Epithelial cell of esophagus (primary cell): Measurements from ENCODE around the gene COL12A1.

Source experiments
- DNase-seq: peaks from one replicate; pipeline ENCODE4 v3.0.0; 2010; ENCODE audit warnings: low read depth
- H3K4me3 ChIP-seq: 2 replicates; pipeline ENCODE4 v1.5.1; 2011; ENCODE audit warnings: mild to moderate bottlenecking, low read length, control low read depth
- TF ChIP-seq, protein P1 (sequence below): IDR thresholded peaks from 2 replicates; pipeline ENCODE4 v1.5.1; 2011; ENCODE audit warnings: low read depth, mild to moderate bottlenecking, low read length, control low read depth, inconsistent platforms; ENCODE audit not compliant: insufficient read depth; ENCODE audit errors: missing control alignments

The COL12A1 gene

DNA sequence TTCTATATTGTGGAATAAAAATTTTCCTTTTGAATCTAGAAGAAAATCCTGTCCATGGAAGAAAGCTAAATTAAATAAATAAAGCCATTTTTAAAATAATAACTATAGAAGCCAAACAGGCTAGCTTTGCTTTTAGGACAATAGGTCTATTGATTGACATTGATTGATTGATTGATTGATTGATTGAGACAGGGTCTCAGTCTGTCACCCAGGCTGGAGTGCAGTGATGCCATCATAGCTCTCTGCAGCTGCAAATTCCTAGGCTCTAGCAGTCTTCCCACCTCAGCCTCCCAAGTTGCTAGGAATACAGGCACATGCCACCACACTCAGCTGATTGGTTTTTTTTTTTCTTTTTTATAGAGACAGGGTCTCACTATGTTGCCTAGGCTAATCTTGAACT lies 97.9 kb downstream of the COL12A1 start:
- no peak for DNase-seq
- no peak overlapping the region for H3K4me3 ChIP-seq
- TF ChIP-seq, protein P1, sequence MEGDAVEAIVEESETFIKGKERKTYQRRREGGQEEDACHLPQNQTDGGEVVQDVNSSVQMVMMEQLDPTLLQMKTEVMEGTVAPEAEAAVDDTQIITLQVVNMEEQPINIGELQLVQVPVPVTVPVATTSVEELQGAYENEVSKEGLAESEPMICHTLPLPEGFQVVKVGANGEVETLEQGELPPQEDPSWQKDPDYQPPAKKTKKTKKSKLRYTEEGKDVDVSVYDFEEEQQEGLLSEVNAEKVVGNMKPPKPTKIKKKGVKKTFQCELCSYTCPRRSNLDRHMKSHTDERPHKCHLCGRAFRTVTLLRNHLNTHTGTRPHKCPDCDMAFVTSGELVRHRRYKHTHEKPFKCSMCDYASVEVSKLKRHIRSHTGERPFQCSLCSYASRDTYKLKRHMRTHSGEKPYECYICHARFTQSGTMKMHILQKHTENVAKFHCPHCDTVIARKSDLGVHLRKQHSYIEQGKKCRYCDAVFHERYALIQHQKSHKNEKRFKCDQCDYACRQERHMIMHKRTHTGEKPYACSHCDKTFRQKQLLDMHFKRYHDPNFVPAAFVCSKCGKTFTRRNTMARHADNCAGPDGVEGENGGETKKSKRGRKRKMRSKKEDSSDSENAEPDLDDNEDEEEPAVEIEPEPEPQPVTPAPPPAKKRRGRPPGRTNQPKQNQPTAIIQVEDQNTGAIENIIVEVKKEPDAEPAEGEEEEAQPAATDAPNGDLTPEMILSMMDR = no peak

DNA sequence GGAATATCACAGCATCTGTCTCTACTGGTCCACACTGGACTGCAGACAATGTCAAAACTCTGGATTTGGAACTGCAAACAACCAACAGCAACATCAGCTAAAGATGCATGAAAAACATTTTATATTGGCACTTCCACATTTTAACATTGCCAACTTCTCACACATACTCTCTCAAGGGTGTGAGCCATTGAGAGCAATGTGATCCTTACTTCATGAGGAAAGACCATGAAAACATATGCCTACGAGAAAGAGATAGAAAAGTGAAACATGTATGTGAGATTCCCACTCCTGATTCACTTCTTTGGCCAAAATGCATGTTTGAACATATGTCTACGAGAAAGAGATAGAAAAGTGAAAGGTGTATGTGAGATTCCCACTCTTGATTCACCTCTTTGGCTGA lies 99.4 kb downstream of the COL12A1 start:
- DNase-seq = no peak
- TF ChIP-seq, protein P1 = no peak

DNA sequence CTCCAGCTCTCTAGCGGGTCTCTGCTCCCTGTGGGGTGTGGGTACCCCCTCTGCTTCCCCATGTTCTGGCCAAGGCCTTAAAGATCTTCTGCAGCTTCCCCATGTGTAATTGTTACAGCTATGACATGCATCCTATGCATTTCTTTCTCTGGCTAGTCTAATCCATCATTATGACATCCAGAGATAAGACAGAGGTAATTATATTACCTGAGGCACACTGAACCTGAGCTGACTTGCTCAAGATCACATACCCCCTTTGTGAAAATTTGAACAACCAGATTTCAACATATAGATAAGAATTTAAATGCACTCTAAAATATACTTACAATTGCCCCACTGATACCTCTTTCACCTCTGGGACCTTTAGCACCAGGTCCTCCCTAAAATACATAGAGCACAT lies 102.4 kb downstream of the COL12A1 start:
- TF ChIP-seq, protein P1 = no peak
- DNase-seq = no peak
- no peak overlapping the region for H3K4me3 ChIP-seq

More for the DNA sequence above, 99.4 kb downstream of the COL12A1 start:
- H3K4me3 ChIP-seq = no peak overlapping the region

- TF ChIP-seq, protein P1 = no peak
- no peak for DNase-seq
- H3K4me3 ChIP-seq = no peak overlapping the region
Observed at GRCh38 chr6:75102301-75102700, 103.6 kb downstream of the COL12A1 start.

DNA sequence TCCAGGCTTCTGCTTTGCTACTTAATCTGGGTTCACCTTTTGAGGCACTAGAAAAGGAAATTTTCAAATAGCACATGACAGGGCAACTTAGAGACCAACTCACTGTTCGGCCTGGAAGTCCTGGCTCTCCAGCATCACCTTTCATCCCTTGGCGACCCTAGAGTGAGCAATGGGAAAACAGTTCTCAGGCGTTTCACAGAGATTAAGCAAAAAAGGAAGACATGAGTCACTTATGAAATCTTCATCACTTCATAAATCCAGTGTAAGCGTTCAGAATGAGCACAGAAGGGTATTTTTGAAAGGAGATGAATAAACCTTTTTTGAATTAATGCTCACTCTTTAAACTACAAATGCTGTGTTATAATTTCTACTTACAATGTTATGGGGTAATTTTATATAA lies 104.0 kb downstream of the COL12A1 start:
- TF ChIP-seq, protein P1 = no peak
- no peak overlapping the region for H3K4me3 ChIP-seq
- no peak for DNase-seq

DNA sequence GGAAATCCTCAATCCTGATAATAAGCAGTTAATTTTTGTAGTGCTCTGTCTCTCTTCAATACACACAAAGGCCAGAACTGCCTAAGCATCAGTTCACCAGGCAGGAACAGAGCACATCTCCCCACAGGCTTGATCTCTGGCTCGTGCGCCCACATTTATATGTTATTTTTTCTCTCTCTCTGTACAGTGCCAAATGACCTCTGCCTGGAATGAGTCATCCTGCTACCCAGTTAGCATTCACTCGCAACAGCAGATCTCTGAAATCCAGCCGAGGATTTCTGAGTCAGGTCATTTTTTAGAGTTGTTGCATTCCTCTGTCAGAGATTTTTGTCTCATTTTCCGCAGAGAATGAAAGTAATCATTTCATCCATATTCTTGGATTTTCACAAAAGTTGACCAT lies 107.1 kb downstream of the COL12A1 start:
- DNase-seq = peak; percentile 80
- TF ChIP-seq, protein P1 = no peak
- H3K4me3 ChIP-seq = no peak overlapping the region

DNA sequence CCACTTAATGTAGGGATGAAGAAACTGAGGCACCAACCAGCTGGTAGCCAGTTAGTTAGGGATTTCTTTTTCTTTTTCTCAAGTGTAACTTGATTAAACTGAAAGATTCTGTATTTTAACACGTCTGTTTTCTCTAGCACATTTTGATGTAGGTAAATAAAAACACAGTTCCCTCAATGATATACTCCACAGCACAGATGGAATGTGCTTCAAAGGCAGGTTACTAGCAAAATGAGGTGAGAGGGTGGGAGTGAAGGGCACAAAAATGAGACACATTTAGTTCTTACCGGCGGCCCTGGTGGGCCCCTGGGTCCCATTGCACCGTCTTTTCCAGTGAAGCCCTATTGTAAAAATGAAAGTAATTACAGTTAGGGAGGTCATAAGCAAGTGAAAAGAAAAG lies 108.9 kb downstream of the COL12A1 start:
- no peak overlapping the region for H3K4me3 ChIP-seq
- TF ChIP-seq, protein P1 = no peak

More for the DNA sequence above, 108.9 kb downstream of the COL12A1 start:
- no peak for DNase-seq
